SK-N-SH (cell line): Measurements from ENCODE around the gene SCAMP3. TPM values are rescaled to one million over a fixed set of nuclear protein-coding genes. Genes with fewer than 3 reads are reported as not detected.
A peak's percentile ranks its signal among the peaks of the same experiment; 100 is the strongest.

ENCODE experiments used
- CTCF ChIA-PET: fragments of 300-600, 350-600 bp; formaldehyde crosslinking; extraction: SDS; loops from one replicate; lab custom pipeline; 2021; lab: Yijun Ruan, JAX
- POLR2A ChIA-PET: fragments of 350-600 bp; sonication (Branson Sonifier 250); formaldehyde crosslinking; extraction: SDS; loops from one replicate; lab custom pipeline; 2020; ENCODE audit warnings: antibody characterized with exemption, inconsistent platforms; lab: Yijun Ruan, JAX
- DNase-seq: peaks from one replicate; pipeline ENCODE4 v3.0.0; 2012
- H2AFZ ChIP-seq: fragments of 200-600 bp; sonication (generic); 2 replicates; pipeline ENCODE4 v1.8.1; 2016; ENCODE audit warnings: antibody characterized with exemption, mild to moderate bottlenecking, low read depth
- H3F3A ChIP-seq: fragments of 200-600 bp; sonication (generic); replicated peaks from 2 replicates; pipeline ENCODE3; 2016; ENCODE audit warnings: antibody characterized with exemption, mild to moderate bottlenecking; ENCODE audit not compliant: insufficient read depth
- H3K27ac ChIP-seq, 2 experiments: fragments of 200-500 bp in 1 of 2; fragments of 200-600 bp in 1 of 2; sonication (Bioruptor generic) in 1 of 2; sonication (generic), shearing (Covaris generic) in 1 of 2; 2 replicates each; pipeline versions ENCODE4 v1.5.1 to v1.6.1; 2014 to 2016; ENCODE audit warnings: low read depth in 2 of 2, inconsistent platforms in 1 of 2, low read length in 1 of 2, mild to moderate bottlenecking in 1 of 2, mixed read lengths in 1 of 2
- H3K27me3 ChIP-seq: fragments of 200-600 bp; sonication (generic), shearing (Covaris generic); 2 replicates; pipeline ENCODE4 v1.6.1; 2016; ENCODE audit warnings: mixed run types; ENCODE audit not compliant: insufficient read depth
- H3K36me3 ChIP-seq, 2 experiments: fragments of 200-500 bp in 1 of 2; fragments of 200-600 bp in 1 of 2; sonication (Bioruptor generic) in 1 of 2; sonication (generic) in 1 of 2; replicated peaks in 1 of 2; 2 replicates each; pipeline versions ENCODE3 to v1.5.1; 2014 to 2016; ENCODE audit warnings: low read length in 1 of 2, mild to moderate bottlenecking in 1 of 2; ENCODE audit not compliant: insufficient read depth in 2 of 2, control insufficient read depth in 1 of 2
- H3K4me1 ChIP-seq, 2 experiments: fragments of 200-500 bp in 1 of 2; fragments of 200-600 bp in 1 of 2; sonication (Bioruptor generic) in 1 of 2; sonication (generic), shearing (Covaris generic) in 1 of 2; 2 replicates each; pipeline versions ENCODE4 v1.5.1 to v1.6.1; 2014 to 2016; ENCODE audit warnings: low read depth in 1 of 2, low read length in 1 of 2, mixed run types in 1 of 2; ENCODE audit not compliant: insufficient read depth in 2 of 2, control insufficient read depth in 1 of 2
- H3K4me2 ChIP-seq: fragments of 200-600 bp; sonication (generic), shearing (Covaris generic); 2 replicates; pipeline ENCODE4 v1.6.1; 2017; ENCODE audit warnings: mixed run types
- H3K4me3 ChIP-seq, 2 experiments: fragments of 200-500 bp in 1 of 2; fragments of 200-600 bp in 1 of 2; sonication (Bioruptor generic) in 1 of 2; sonication (generic), shearing (Covaris generic) in 1 of 2; 2 replicates each; pipeline versions ENCODE4 v1.5.1 to v1.8.1; 2014 to 2016; ENCODE audit warnings: low read depth in 2 of 2, inconsistent platforms in 1 of 2, low read length in 1 of 2, mild to moderate bottlenecking in 1 of 2, mixed read lengths in 1 of 2, moderate library complexity in 1 of 2
- H3K79me2 ChIP-seq: fragments of 200-600 bp; sonication (generic); 2 replicates; pipeline ENCODE4 v1.8.1; 2017; ENCODE audit warnings: mild to moderate bottlenecking; ENCODE audit not compliant: insufficient read depth
- H3K9ac ChIP-seq: fragments of 200-600 bp; sonication (generic); 2 replicates; pipeline ENCODE4 v1.6.1; 2017; ENCODE audit warnings: mixed run types
- H3K9me2 ChIP-seq: fragments of 200-600 bp; sonication (generic); 2 replicates; pipeline ENCODE4 v1.6.1; 2017; ENCODE audit warnings: mixed run types
- H3K9me3 ChIP-seq: fragments of 200-600 bp; sonication (generic); 2 replicates; pipeline ENCODE4 v1.6.1; 2017; ENCODE audit warnings: mixed run types, mild to moderate bottlenecking, moderate library complexity
- H4K20me1 ChIP-seq: fragments of 200-600 bp; sonication (generic); 2 replicates; pipeline ENCODE4 v1.6.1; 2017; ENCODE audit warnings: mild to moderate bottlenecking, mixed run types; ENCODE audit not compliant: insufficient read depth
- CHD2 ChIP-seq: fragments of 150-350 bp; IDR thresholded peaks from 2 replicates; pipeline ENCODE4 v1.6.1; 2018; ENCODE audit warnings: low read length; ENCODE audit not compliant: partially characterized antibody
- FOSL2 ChIP-seq: IDR thresholded peaks from 2 replicates; pipeline ENCODE4 v1.4.0; 2012; ENCODE audit warnings: low read depth, mild to moderate bottlenecking, moderate library complexity, borderline replicate concordance
- GABPA ChIP-seq: IDR thresholded peaks from 2 replicates; pipeline ENCODE4 v1.4.0; 2012; ENCODE audit warnings: low read depth, mild to moderate bottlenecking
- MXI1 ChIP-seq: IDR thresholded peaks from 2 replicates; pipeline ENCODE4 v1.6.1; 2012; ENCODE audit warnings: mild to moderate bottlenecking, low read depth, low read length, improper control_type of control experiment
- NFIC ChIP-seq: IDR thresholded peaks from 2 replicates; pipeline ENCODE4 v1.4.0; 2012; ENCODE audit warnings: borderline replicate concordance
- NRF1 ChIP-seq: IDR thresholded peaks from 2 replicates; pipeline ENCODE4 v1.6.1; 2012; ENCODE audit warnings: low read depth, mild to moderate bottlenecking, low read length
- RAD21 ChIP-seq: IDR thresholded peaks from 2 replicates; pipeline ENCODE4 v1.6.1; 2012; ENCODE audit warnings: mild to moderate bottlenecking, low read length
- RCOR1 ChIP-seq: fragments of 150-350 bp; IDR thresholded peaks from 2 replicates; pipeline ENCODE4 v1.6.1; 2017; ENCODE audit warnings: antibody characterized with exemption, low read length
- RFX5 ChIP-seq: IDR thresholded peaks from 2 replicates; pipeline ENCODE4 v1.6.1; 2012; ENCODE audit warnings: mild to moderate bottlenecking, improper control_type of control experiment, low read length
- SIN3A ChIP-seq: IDR thresholded peaks from 2 replicates; pipeline ENCODE4 v1.6.1; 2012; ENCODE audit warnings: low read depth, mild to moderate bottlenecking, low read length, moderate library complexity, borderline replicate concordance
- TAF1 ChIP-seq: IDR thresholded peaks from 2 replicates; pipeline ENCODE4 v1.6.1; 2012; ENCODE audit warnings: low read depth, mild to moderate bottlenecking, low read length, moderate library complexity, borderline replicate concordance
- YY1 ChIP-seq: IDR thresholded peaks from 2 replicates; pipeline ENCODE4 v1.4.0; 2012; ENCODE audit warnings: low read depth, mild to moderate bottlenecking
- WGBS: methylation state at CpG from one replicate; pipeline ENCODE4 v1.1.6; 2017; ENCODE audit warnings: low lambda C conversion rate; 5-methylcytosine and 5-hydroxymethylcytosine counted together
- polyA plus RNA-seq, 3 experiments: library from polyadenylated mRNA; depleted of rRNA; stranded (reverse); fragments of >200 nt; gene quantifications; 2 replicates each; pipeline ENCODE4 v1.2.3, GENCODE V29; 2012
- TF ChIP-seq, protein P1 (sequence below): fragments of 200-600 bp; sonication (generic); IDR thresholded peaks from 2 replicates; pipeline ENCODE4 v1.6.1; 2017; ENCODE audit warnings: antibody characterized with exemption, mild to moderate bottlenecking, moderate library complexity
- TF ChIP-seq, protein P2 (sequence below): IDR thresholded peaks from 2 replicates; pipeline ENCODE4 v1.4.0; 2012; ENCODE audit warnings: low read depth, borderline replicate concordance
- TF ChIP-seq, protein P3 (sequence below): IDR thresholded peaks from 2 replicates; pipeline ENCODE4 v1.6.1; 2012; ENCODE audit warnings: mild to moderate bottlenecking, low read depth, low read length, moderate library complexity

Gene SCAMP3
- polyA plus RNA-seq, 1 of the 3 experiments (the other 2 are of a cell fraction) = 193 TPM

DNA sequence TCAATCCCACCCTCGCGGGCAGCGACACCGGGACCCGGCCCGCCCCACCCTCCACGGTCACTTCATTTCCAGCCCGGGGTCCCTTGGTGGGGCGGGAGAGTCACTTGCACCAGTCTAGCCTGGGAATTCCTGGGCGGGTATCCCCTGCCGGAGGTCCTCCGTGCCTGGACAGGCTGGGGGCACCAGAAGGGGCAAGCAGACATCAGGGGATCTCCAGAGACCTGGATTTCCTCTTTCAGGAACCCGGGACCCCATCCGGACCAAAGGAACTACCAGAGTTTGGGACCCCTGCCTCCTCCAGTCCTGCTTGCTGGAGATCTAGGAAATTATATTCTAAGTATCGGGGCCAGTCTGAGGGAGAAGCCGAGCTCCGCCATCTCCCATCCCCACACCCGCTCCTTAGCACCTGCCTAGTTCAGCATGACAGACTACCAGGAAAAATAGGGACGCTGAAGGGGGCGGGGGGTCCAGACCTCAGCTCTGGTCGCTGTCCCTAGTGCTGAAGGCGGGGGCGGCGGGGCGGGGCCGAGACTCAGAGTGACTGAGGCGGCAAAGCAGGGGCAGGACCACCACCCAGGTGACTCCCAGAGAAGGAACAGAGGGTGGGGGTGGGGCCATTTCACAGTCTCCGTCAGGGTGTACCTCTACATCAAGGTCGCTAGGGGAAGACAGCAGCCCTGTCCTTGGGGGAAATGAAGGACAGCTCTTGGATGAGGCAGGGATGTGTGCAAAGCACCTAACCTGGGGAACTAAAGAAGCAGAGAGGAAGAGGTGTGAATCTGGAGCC, 15.9 kb upstream of the SCAMP3 start:
- H3K9me2 ChIP-seq = no peaks in the 10 kb centered on the region
- peak overlapping the region; percentile 71 to 78 for H3K4me3 ChIP-seq
- H3K36me3 ChIP-seq = no peaks in the 10 kb centered on the region
- H3K4me2 ChIP-seq = peak overlapping the region; percentile 98
- peaks cover 18% of the 10 kb centered on the region for H3F3A ChIP-seq
- H4K20me1 ChIP-seq = peaks cover 4% of the 10 kb centered on the region; the same call in 1 of the 2 replicates
- peak overlapping the region; percentile 88; the same call in 1 of the 2 replicates for H2AFZ ChIP-seq
- no peak for TF ChIP-seq RFX5
- no peak for TF ChIP-seq FOSL2
- TF ChIP-seq GABPA = no peak
- TF ChIP-seq RAD21 = peak; percentile 57
- TF ChIP-seq MXI1 = peak; percentile 54
- no peak for TF ChIP-seq TAF1
- TF ChIP-seq CHD2 = peak; percentile 22
- no peak for TF ChIP-seq NFIC
- TF ChIP-seq, protein P1, sequence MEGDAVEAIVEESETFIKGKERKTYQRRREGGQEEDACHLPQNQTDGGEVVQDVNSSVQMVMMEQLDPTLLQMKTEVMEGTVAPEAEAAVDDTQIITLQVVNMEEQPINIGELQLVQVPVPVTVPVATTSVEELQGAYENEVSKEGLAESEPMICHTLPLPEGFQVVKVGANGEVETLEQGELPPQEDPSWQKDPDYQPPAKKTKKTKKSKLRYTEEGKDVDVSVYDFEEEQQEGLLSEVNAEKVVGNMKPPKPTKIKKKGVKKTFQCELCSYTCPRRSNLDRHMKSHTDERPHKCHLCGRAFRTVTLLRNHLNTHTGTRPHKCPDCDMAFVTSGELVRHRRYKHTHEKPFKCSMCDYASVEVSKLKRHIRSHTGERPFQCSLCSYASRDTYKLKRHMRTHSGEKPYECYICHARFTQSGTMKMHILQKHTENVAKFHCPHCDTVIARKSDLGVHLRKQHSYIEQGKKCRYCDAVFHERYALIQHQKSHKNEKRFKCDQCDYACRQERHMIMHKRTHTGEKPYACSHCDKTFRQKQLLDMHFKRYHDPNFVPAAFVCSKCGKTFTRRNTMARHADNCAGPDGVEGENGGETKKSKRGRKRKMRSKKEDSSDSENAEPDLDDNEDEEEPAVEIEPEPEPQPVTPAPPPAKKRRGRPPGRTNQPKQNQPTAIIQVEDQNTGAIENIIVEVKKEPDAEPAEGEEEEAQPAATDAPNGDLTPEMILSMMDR = peak; percentile 38
- TF ChIP-seq, protein P2, sequence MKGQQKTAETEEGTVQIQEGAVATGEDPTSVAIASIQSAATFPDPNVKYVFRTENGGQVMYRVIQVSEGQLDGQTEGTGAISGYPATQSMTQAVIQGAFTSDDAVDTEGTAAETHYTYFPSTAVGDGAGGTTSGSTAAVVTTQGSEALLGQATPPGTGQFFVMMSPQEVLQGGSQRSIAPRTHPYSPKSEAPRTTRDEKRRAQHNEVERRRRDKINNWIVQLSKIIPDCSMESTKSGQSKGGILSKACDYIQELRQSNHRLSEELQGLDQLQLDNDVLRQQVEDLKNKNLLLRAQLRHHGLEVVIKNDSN = no peak
- 0 out of 2 replicates have a peak, but pooled peaks have one; percentile 45 for TF ChIP-seq SIN3A
- TF ChIP-seq, protein P3, sequence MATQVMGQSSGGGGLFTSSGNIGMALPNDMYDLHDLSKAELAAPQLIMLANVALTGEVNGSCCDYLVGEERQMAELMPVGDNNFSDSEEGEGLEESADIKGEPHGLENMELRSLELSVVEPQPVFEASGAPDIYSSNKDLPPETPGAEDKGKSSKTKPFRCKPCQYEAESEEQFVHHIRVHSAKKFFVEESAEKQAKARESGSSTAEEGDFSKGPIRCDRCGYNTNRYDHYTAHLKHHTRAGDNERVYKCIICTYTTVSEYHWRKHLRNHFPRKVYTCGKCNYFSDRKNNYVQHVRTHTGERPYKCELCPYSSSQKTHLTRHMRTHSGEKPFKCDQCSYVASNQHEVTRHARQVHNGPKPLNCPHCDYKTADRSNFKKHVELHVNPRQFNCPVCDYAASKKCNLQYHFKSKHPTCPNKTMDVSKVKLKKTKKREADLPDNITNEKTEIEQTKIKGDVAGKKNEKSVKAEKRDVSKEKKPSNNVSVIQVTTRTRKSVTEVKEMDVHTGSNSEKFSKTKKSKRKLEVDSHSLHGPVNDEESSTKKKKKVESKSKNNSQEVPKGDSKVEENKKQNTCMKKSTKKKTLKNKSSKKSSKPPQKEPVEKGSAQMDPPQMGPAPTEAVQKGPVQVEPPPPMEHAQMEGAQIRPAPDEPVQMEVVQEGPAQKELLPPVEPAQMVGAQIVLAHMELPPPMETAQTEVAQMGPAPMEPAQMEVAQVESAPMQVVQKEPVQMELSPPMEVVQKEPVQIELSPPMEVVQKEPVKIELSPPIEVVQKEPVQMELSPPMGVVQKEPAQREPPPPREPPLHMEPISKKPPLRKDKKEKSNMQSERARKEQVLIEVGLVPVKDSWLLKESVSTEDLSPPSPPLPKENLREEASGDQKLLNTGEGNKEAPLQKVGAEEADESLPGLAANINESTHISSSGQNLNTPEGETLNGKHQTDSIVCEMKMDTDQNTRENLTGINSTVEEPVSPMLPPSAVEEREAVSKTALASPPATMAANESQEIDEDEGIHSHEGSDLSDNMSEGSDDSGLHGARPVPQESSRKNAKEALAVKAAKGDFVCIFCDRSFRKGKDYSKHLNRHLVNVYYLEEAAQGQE = peak; percentile 96
- TF ChIP-seq NRF1 = no peak
- no peak for TF ChIP-seq YY1
- no peak for TF ChIP-seq RCOR1
- peaks cover under 1% of the 10 kb centered on the region; the same call in 1 of the 2 replicates for H3K79me2 ChIP-seq
- H3K27ac ChIP-seq = peak overlapping the region in 1 of 2 experiments; percentile 66; a peak in 2 of 4 replicates
- 1% methylated on average over 18 of the region's 29 CpGs for WGBS
- ChIA-PET CTCF (interaction anchor here (0.7 to 4.7 kb wide), 20 partner anchors 10 to 226 kb away, joined by 3 to 27 read pairs (median 4); partner anchors contain the start of genes FDPS, PKLR, SCAMP3 and THBS3), POLR2A (no interaction called here)
- H3K9me3 ChIP-seq = no peaks in the 10 kb centered on the region
- DNase-seq = peak; percentile 80
- H3K4me1 ChIP-seq = peaks cover 5 to 20% of the 10 kb centered on the region in 2 experiments; a peak in 2 of 4 replicates
- H3K27me3 ChIP-seq = no peaks in the 10 kb centered on the region
- peak overlapping the region; percentile 58; the same call in 1 of the 2 replicates for H3K9ac ChIP-seq
